ENCODE measurements around the gene MAGEB2. TPM values are rescaled to one million over a fixed set of nuclear protein-coding genes. Genes with fewer than 3 reads are reported as not detected.
"Not testable (repeated sequence)": the region's sequence is repeated elsewhere in the genome, so short reads cannot be mapped to it uniquely, and the experiment has no call there.

MAGEB2 gene, protein sequence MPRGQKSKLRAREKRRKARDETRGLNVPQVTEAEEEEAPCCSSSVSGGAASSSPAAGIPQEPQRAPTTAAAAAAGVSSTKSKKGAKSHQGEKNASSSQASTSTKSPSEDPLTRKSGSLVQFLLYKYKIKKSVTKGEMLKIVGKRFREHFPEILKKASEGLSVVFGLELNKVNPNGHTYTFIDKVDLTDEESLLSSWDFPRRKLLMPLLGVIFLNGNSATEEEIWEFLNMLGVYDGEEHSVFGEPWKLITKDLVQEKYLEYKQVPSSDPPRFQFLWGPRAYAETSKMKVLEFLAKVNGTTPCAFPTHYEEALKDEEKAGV
- polyA plus RNA-seq (ENCODE audit: low read depth in 6 of 6): not detected

DNA sequence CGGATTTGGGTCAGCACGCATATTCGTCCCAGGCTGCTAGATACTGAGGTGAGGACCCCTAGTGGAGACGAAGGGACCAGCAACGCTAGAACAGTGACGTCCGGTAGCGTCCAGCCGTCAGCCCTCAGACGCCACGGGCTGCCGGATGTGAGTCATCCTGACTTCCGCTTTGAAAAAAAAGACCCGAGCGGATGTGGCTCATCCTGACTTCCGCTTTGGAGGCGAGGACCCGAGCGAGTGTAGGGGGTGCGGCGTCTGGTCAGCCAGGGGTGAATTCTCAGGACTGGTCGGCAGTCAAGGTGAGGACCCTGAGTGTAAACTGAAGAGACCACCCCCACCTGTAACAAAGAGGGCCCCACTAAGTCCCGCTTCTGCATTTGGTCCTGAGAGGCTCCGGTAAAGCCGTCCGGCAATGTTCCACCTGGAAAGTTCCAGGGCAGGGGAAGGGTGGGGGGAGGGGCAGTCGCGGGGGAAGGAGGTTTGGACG, at the start of gene MAGEB2:
TSS of gene MAGEB2 (plus strand) at position 207 of the 487 bp plus-strand sequence. CDS start 3,018 bp downstream, outside the sequence.
- DNase-seq (no peak), ATAC-seq (ENCODE audit: low read depth in 2 of 2) (no peak)

DNA sequence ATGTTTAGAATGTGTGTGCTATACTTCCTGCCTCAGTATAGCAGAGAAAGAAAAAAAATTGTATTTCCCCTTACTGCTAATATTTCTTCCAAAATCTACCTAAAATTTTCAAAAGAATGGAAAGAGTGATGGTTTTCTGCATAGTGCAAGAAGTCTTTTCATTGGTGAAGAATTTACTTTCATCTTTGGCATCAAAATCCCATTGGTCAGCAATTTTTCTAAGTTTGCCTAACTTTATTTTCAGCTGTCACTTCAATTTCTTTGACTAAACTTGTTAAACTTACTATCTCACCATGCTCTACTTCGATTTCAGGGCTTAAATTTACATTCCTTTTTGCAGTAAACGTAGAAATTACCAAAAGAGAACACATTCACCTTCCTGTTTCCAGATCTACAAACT, 44.5 kb upstream of the MAGEB2 start:
- no peak for DNase-seq
- Mint-ChIP-seq H3K4me3 (no peak overlapping the region), H3K27me3 (no peaks in the 10 kb centered on the region), H3K4me1 (no peaks in the 10 kb centered on the region), H3K27ac (no peak overlapping the region), H3K9me3 (peaks cover 0 to 2% (median 0%) of the 10 kb centered on the region in 7 donors), H3K36me3 (no peaks in the 10 kb centered on the region)
- no peak for ATAC-seq (ENCODE audit: low read depth in 2 of 2)

More for the DNA sequence above, at the start of gene MAGEB2:
- Mint-ChIP-seq H3K27ac (no peak within 1 kb of the TSS), H3K4me3 (no peak within 1 kb of the TSS), H3K36me3 (no peaks in the 10 kb centered on the region), H3K4me1 (no peaks in the 10 kb centered on the region), H3K9me3 (peaks cover 0 to 3% (median 0%) of the 10 kb centered on the region in 7 donors), H3K27me3 (peaks cover 0 to 8% (median 0%) of the 10 kb centered on the region in 3 donors)

DNA sequence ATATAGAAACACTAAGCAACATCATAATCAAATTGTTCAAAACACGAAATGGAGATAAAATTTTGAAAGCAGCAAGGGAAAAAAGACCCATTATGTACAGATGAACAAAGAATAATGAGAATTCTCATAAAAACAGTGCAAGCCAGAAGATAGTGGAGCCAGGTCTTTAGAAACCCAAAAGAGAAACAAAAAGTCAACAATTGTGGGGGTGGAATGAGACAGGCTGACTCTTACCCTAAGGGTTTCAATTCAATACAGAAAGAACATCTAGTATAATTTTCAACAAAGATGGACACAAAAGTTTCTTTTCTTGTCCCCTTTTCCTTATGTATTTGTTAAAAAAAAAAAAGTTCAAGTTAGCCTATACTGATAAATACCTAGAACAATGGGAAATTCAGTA, 34.0 kb upstream of the MAGEB2 start:
- no peaks in the 10 kb centered on the region for H3K36me3 Mint-ChIP-seq
- peaks cover 0 to 6% (median 0%) of the 10 kb centered on the region in 7 donors for H3K9me3 Mint-ChIP-seq
- H3K4me1 Mint-ChIP-seq: no peaks in the 10 kb centered on the region
- ATAC-seq (ENCODE audit: low read depth in 2 of 2) (no peak), DNase-seq (no peak)
- no peak overlapping the region for H3K27ac Mint-ChIP-seq
- no peak overlapping the region for H3K4me3 Mint-ChIP-seq
- peaks cover 3 to 32% (median 5%) of the 10 kb centered on the region in 3 donors for H3K27me3 Mint-ChIP-seq

DNA sequence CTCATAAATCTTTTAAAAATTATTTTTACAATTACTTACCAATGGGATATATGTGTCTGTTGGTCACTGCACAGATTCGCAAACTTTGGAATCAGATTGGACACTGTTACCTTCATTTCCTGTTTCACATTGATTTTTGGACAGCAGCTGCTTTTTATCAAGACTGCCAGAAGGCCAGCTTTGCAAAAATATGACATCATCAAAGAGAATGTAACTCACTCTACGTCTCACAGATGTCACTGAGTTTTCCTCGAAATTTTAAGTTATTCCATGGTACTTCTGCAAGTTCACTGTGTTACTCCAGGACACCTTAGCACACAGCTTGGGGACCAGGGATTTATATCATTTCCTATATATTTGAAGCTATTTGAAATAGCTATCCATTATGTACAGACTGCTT, 31.8 kb upstream of the MAGEB2 start:
- H3K9me3 Mint-ChIP-seq: peaks cover 0 to 6% (median 0%) of the 10 kb centered on the region in 7 donors
- no peak overlapping the region for H3K27ac Mint-ChIP-seq
- H3K27me3 Mint-ChIP-seq: peaks cover 3 to 28% (median 5%) of the 10 kb centered on the region in 3 donors
- H3K4me3 Mint-ChIP-seq: no peak overlapping the region
- DNase-seq: no peak
- no peaks in the 10 kb centered on the region for H3K4me1 Mint-ChIP-seq
- no peak for ATAC-seq (ENCODE audit: low read depth in 2 of 2)
- no peaks in the 10 kb centered on the region for H3K36me3 Mint-ChIP-seq

DNA sequence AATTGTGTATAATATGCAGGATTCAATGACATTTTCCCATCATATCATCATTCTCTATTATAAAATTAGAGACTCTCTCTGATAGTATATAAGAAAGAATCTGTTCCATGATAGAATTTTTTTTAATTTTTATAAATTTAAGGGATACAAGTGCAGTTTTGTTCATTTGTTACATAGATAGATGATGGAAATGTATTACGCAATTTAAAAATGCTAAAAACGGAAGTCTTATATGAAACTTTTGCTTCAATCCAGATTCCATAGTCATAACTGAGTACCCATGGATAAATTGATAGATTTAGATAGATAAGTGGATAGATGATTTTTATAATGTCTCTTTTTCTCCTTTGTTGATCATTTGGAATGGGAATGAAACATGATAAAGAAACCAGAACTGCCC, 24.9 kb upstream of the MAGEB2 start:
- H3K36me3 Mint-ChIP-seq: no peaks in the 10 kb centered on the region
- ATAC-seq (ENCODE audit: low read depth in 2 of 2): no peak
- H3K4me1 Mint-ChIP-seq: no peaks in the 10 kb centered on the region
- DNase-seq: no peak
- no peak overlapping the region for H3K4me3 Mint-ChIP-seq
- no peak overlapping the region for H3K27ac Mint-ChIP-seq
- peaks cover 0 to 3% (median 0%) of the 10 kb centered on the region in 7 donors for H3K9me3 Mint-ChIP-seq
- H3K27me3 Mint-ChIP-seq: peaks cover 6 to 9% (median 8%) of the 10 kb centered on the region in 3 donors

DNA sequence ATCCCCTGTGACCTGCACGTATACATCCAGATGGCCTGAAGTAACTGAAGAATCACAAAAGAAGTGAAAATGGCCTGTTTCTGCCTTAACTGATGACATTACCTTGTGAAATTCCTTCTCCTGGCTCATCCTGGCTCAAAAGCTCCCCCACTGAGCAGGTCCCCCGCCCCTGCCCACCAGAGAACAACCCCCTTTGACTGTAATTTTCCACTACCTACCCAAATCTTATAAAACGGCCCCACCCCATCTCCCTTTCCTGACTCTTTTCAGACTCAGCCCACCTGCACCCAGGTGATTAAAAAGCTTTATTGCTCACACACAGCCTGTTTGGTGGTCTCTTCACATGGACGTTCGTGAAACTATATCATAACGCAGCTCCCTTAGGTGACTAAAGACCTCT, 21.5 kb upstream of the MAGEB2 start:
- H3K4me1 Mint-ChIP-seq; ATAC-seq (ENCODE audit: low read depth in 2 of 2); DNase-seq; H3K27ac Mint-ChIP-seq; H3K4me3 Mint-ChIP-seq; H3K9me3 Mint-ChIP-seq; H3K36me3 Mint-ChIP-seq: not testable (repeated sequence)
- peaks cover 6 to 14% (median 9%) of the 10 kb centered on the region in 3 donors for H3K27me3 Mint-ChIP-seq

DNA sequence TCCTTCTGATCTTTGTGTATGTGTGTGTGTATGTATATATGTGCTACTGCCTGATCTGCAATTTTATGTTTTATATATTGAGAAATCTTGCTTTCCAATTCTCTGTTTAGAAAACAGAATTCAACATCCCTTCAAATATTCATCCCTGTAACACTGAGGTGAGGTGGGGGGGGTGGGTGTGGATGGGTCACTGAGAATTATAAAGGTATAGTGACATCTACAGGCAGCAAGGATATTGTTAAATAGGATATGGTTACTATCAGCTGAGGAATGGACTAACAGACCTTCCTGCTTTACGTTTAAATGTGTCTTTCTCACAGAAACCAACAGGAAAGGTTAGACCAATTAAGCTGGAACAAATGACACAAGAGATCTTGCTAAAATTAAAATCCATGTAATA, 19.0 kb upstream of the MAGEB2 start:
- peaks cover 6 to 14% (median 9%) of the 10 kb centered on the region in 3 donors for H3K27me3 Mint-ChIP-seq
- DNase-seq: no peak
- ATAC-seq (ENCODE audit: low read depth in 2 of 2): no peak

DNA sequence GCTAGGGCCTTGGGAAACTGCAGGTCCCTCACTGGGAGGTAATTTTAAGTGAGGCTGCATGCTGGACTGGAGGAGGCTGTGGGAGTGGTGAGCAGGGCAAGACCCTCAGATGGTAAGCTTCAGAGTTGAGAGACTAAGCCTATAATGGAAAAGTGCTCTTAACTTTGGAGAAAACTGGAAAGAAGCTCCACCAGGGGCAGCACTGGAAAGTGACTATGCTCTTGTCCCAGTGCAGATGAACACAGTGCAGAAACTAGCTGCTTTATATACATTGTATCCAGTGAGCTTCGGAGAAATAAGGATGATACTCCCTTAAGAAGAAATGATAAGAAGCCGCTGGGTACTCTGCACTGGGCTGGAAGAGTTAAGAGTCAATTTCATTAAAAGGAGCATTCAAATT, 3.2 kb upstream of the MAGEB2 start:
- ATAC-seq (ENCODE audit: low read depth in 2 of 2) (no peak), DNase-seq (no peak)
- Mint-ChIP-seq H3K36me3 (no peaks in the 10 kb centered on the region), H3K9me3 (peaks cover 0 to 3% (median 0%) of the 10 kb centered on the region in 7 donors), H3K4me1 (no peaks in the 10 kb centered on the region), H3K4me3 (no peak overlapping the region), H3K27me3 (peaks cover 0 to 8% (median 0%) of the 10 kb centered on the region in 3 donors), H3K27ac (no peak overlapping the region)

More for the DNA sequence above, 19.0 kb upstream of the MAGEB2 start:
- no peaks in the 10 kb centered on the region for H3K4me1 Mint-ChIP-seq
- H3K4me3 Mint-ChIP-seq: no peak overlapping the region
- H3K9me3 Mint-ChIP-seq: peaks cover 0 to 3% (median 0%) of the 10 kb centered on the region in 7 donors
- no peaks in the 10 kb centered on the region for H3K36me3 Mint-ChIP-seq
- no peak overlapping the region for H3K27ac Mint-ChIP-seq

DNA sequence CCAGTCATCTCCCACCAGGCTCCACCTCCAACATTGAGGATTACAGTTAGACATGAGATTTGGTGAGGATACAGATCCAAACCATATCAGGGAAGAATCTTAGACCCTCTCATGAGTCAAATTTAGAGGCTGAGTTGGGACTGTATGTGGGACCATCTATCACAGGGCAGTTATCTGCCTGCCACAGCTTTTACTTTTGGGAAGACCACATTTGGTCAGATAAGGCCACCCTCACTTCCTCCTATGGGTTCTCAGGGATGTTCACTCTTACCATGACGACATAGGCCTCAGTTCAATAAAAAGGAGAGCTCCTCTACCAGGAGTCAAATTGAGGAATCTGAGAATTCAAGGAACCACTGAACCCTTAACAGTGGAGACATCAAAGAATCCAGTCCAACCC, 2.1 kb downstream of the MAGEB2 start:
- no peak for DNase-seq
- no peak overlapping the region for H3K4me3 Mint-ChIP-seq

DNA sequence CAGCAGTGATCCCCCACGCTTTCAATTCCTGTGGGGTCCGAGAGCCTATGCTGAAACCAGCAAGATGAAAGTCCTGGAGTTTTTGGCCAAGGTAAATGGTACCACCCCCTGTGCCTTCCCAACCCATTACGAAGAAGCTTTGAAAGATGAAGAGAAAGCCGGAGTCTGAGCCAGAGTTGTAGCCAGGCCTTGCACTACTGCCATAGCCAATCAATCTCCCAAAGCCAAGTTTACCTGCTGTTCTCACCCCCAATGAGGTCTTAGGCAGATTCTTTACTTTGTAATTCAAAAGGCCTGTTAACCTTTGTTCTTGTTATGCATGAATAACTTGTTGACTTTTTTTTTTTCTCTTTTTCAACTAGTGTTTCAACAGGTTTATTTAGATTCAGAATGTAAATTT, 4.0 kb downstream of the MAGEB2 start:
- ATAC-seq (ENCODE audit: low read depth in 2 of 2): no peak
- Mint-ChIP-seq H3K9me3 (peaks cover 0 to 3% (median 0%) of the 10 kb centered on the region in 7 donors), H3K4me1 (no peaks in the 10 kb centered on the region)

More for the DNA sequence above, 2.1 kb downstream of the MAGEB2 start:
- Mint-ChIP-seq H3K36me3 (no peaks in the 10 kb centered on the region), H3K9me3 (peaks cover 0 to 3% (median 0%) of the 10 kb centered on the region in 7 donors), H3K27me3 (no peaks in the 10 kb centered on the region), H3K4me1 (no peaks in the 10 kb centered on the region), H3K27ac (no peak overlapping the region)
- ATAC-seq (ENCODE audit: low read depth in 2 of 2): no peak

DNA sequence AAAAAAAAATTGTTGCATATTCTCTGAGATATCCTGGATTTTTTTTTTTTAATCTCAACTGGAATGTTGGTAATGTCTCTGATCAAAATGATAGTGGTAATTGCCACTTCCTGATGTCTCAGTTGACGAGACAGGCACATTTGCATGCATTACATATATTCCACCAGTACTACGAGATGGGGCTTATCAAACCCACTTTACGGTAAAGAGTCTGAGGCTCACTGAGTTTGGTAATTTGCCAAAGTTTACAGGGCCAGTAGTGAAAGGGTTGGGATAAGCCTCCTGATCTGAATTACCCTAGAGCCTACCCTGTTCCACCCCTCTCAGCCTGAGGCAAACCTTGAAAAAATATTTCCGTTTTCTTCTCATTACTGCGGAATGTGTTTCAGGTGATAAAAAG, 5.3 kb downstream of the MAGEB2 start:
- no peak for ATAC-seq (ENCODE audit: low read depth in 2 of 2)
- Mint-ChIP-seq H3K27ac (no peak overlapping the region), H3K9me3 (peaks cover 0 to 3% (median 0%) of the 10 kb centered on the region in 7 donors), H3K27me3 (no peaks in the 10 kb centered on the region), H3K4me1 (no peaks in the 10 kb centered on the region), H3K4me3 (no peak overlapping the region), H3K36me3 (no peaks in the 10 kb centered on the region)
- DNase-seq: no peak

More for the DNA sequence above, 4.0 kb downstream of the MAGEB2 start:
- Mint-ChIP-seq H3K36me3 (no peaks in the 10 kb centered on the region), H3K27ac (no peak overlapping the region), H3K27me3 (no peaks in the 10 kb centered on the region), H3K4me3 (no peak overlapping the region)
- DNase-seq: no peak

DNA sequence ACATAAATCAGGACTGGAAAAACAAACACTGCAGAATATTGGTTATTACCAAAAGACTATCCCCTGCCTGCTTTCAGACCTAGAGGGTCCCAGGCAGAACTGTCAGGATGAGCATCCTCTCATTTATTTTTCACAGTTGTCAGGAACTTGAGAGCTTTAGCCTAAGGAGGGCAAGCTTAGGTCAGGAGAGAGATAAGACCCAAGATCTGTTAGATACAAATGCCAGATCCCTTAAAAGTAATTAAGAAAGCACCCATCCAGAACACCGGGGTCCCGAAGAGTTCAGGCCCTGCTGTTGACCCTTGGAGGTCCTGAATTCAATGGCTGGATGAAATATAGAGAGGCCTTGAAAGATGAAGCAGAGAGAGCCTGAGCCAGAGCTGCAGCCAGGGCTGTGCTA, 9.2 kb downstream of the MAGEB2 start:
- no peaks in the 10 kb centered on the region for H3K36me3 Mint-ChIP-seq
- H3K4me3 Mint-ChIP-seq: no peak overlapping the region
- no peaks in the 10 kb centered on the region for H3K27me3 Mint-ChIP-seq
- no peaks in the 10 kb centered on the region for H3K9me3 Mint-ChIP-seq
- DNase-seq (no peak), ATAC-seq (ENCODE audit: low read depth in 2 of 2) (no peak)
- H3K27ac Mint-ChIP-seq: peak overlapping the region in 1 of 6 donors; percentile 24
- no peaks in the 10 kb centered on the region for H3K4me1 Mint-ChIP-seq

DNA sequence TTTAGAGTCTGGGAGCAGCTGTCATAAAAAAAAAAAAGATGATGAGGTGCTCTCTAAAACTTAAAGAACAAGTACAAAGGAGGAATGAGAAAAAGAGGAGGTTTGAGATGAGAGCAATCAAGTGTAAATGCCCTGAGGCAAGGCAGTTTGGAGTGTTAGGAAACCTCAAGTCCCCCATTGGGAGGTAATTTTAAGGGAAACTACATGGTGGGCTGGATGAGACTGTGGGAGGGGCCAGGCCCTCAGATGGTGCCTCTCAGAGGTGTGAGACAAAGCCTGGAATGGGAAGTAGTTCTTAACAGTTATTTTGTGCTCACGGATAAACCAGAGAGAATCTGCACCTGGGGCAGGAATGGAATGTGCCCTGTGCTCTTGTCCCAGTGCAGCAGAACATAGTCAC, 13.2 kb downstream of the MAGEB2 start:
- ATAC-seq (ENCODE audit: low read depth in 2 of 2) (no peak), DNase-seq (no peak)
- Mint-ChIP-seq H3K9me3 (no peaks in the 10 kb centered on the region), H3K4me1 (no peaks in the 10 kb centered on the region), H3K36me3 (no peaks in the 10 kb centered on the region), H3K27me3 (no peaks in the 10 kb centered on the region), H3K4me3 (no peak overlapping the region), H3K27ac (no peak overlapping the region)

DNA sequence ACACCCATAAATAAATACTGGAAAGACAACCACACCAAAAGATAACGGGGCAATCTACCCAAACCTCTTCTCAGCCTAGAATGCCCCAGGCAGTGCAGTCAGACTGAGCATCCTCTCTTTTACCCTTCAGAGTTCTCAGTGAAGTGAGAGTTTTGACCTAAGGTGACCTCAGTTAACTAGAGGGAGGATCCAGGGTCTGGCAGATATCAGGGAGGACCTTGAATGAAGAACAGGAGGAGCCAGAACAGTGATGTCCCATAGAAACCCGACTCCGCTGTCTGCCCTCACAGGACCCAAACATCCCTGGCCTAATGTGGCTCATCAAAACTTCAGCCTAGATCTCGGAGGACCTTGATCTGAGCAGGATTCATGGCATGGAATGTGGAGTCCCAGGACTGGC, 15.0 kb downstream of the MAGEB2 start, which contains the start of gene MAGEB3:
TSS of gene MAGEB3 (plus strand) at position 263 of the 400 bp plus-strand sequence. CDS start 5,268 bp downstream, outside the sequence.
- peaks cover 0 to 2% (median 0%) of the 10 kb centered on the region in 7 donors for H3K9me3 Mint-ChIP-seq
- H3K27ac Mint-ChIP-seq: no peak within 1 kb of the TSS
- ATAC-seq (ENCODE audit: low read depth in 2 of 2) (no peak), DNase-seq (no peak)
- H3K27me3 Mint-ChIP-seq: no peaks in the 10 kb centered on the region
- H3K36me3 Mint-ChIP-seq: no peaks in the 10 kb centered on the region
- H3K4me3 Mint-ChIP-seq: no peak within 1 kb of the TSS
- no peaks in the 10 kb centered on the region for H3K4me1 Mint-ChIP-seq

Data from naive B cell (primary cell).